Gastrocnemius medialis (tissue), 4 donors: Measurements from ENCODE around the gene PPEF2.

Source experiments
- POLR2A ChIP-seq, 2 donors: fragments of 450-650 bp; IDR thresholded peaks; one replicate each; pipeline ENCODE4 v1.6.1; 2017; ENCODE audit warnings: antibody characterized with exemption in 2 of 2, mild to moderate bottlenecking in 2 of 2, moderate library complexity in 2 of 2
- TF ChIP-seq, protein P1 (sequence below), 5 experiments: fragments of 450-650 bp in 3 of 5; fragments of 200-600 bp in 2 of 5; sonication (generic) in 2 of 5; IDR thresholded peaks in 4 of 5; conservative IDR thresholded peaks in 1 of 5; 1 replicate in 4 of 5; 2 replicates in 1 of 5; pipeline ENCODE4 v1.5.1; 2016 to 2019; ENCODE audit warnings: antibody characterized with exemption in 5 of 5, mild to moderate bottlenecking in 3 of 5, moderate library complexity in 3 of 5

DNA sequence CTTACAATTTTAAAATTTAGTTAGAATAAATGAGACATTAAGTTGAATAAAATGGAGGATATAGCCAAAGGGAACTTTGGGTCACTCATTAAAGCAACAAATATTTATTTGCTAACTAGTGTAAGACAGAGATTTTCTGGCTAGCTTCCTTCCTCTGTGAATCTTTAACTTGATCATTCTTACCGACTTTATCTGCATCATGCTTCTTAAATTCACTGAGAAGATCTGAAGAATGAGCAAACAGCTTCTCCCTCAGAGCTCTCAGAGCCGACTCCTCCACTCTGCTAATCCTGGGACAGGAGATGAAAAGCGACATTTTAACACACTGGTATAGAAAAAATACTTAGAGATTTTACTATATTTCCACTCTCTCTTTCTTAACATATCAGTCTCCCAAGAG lies 35.1 kb downstream of the PPEF2 start:
- TF ChIP-seq, protein P1, sequence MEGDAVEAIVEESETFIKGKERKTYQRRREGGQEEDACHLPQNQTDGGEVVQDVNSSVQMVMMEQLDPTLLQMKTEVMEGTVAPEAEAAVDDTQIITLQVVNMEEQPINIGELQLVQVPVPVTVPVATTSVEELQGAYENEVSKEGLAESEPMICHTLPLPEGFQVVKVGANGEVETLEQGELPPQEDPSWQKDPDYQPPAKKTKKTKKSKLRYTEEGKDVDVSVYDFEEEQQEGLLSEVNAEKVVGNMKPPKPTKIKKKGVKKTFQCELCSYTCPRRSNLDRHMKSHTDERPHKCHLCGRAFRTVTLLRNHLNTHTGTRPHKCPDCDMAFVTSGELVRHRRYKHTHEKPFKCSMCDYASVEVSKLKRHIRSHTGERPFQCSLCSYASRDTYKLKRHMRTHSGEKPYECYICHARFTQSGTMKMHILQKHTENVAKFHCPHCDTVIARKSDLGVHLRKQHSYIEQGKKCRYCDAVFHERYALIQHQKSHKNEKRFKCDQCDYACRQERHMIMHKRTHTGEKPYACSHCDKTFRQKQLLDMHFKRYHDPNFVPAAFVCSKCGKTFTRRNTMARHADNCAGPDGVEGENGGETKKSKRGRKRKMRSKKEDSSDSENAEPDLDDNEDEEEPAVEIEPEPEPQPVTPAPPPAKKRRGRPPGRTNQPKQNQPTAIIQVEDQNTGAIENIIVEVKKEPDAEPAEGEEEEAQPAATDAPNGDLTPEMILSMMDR (IDR thresholded peaks at IDR 0.05 in 4 of 5, conservative IDR thresholded peaks at IDR 0.05 in 1 of 5) = no peak
- TF ChIP-seq POLR2A (IDR thresholded peaks at IDR 0.05) = no peak
